IMR-90 (cell line): ENCODE measurements around the gene PGA3.

Source experiments
- BHLHE40 ChIP-seq: fragments of 150-350 bp; IDR thresholded peaks from 2 replicates; pipeline ENCODE4 v1.6.1; 2016; ENCODE audit warnings: mild to moderate bottlenecking, low read depth, low read length
- CEBPB ChIP-seq: IDR thresholded peaks from 2 replicates; pipeline ENCODE4 v1.6.1; 2012; ENCODE audit warnings: low read depth, low read length, improper control_type of control experiment
- CHD1 ChIP-seq: IDR thresholded peaks from 2 replicates; pipeline ENCODE4 v1.6.1; 2012; ENCODE audit warnings: low read depth, low read length, improper control_type of control experiment
- MAFK ChIP-seq: IDR thresholded peaks from 2 replicates; pipeline ENCODE4 v1.6.1; 2012; ENCODE audit warnings: low read depth, low read length, improper control_type of control experiment
- MAZ ChIP-seq: IDR thresholded peaks from 2 replicates; pipeline ENCODE4 v1.6.1; 2012; ENCODE audit warnings: low read depth, mild to moderate bottlenecking, low read length, improper control_type of control experiment, moderate library complexity, borderline replicate concordance
- MXI1 ChIP-seq: IDR thresholded peaks from 2 replicates; pipeline ENCODE4 v1.6.1; 2012; ENCODE audit warnings: low read depth, mild to moderate bottlenecking, low read length, moderate library complexity, borderline replicate concordance
- NFE2L2 ChIP-seq: fragments of 150-350 bp; IDR thresholded peaks from 2 replicates; pipeline ENCODE4 v1.6.1; 2016; ENCODE audit warnings: low read depth, mild to moderate bottlenecking, low read length
- POLR2A ChIP-seq: IDR thresholded peaks from 2 replicates; pipeline ENCODE4 v1.6.1; 2012; ENCODE audit warnings: mild to moderate bottlenecking, low read depth, low read length
- RAD21 ChIP-seq: IDR thresholded peaks from 2 replicates; pipeline ENCODE4 v1.6.1; 2012; ENCODE audit warnings: low read length, improper control_type of control experiment
- RFX5 ChIP-seq: IDR thresholded peaks from 2 replicates; pipeline ENCODE4 v1.8.0; 2012; ENCODE audit warnings: low read depth, mild to moderate bottlenecking, low read length, moderate library complexity
- SMC3 ChIP-seq: fragments of 150-350 bp; IDR thresholded peaks from 2 replicates; pipeline ENCODE4 v1.6.1; 2016; ENCODE audit warnings: low read depth, mild to moderate bottlenecking, antibody characterized with exemption, low read length, moderate library complexity
- TF ChIP-seq, protein P1 (sequence below): conservative IDR thresholded peaks from 2 replicates; pipeline ENCODE4 v1.5.1; 2012; ENCODE audit warnings: mild to moderate bottlenecking, low read depth, low read length, improper control_type of control experiment
- TF ChIP-seq, protein P2 (sequence below): fragments of 150-350 bp; IDR thresholded peaks from 2 replicates; pipeline ENCODE4 v1.6.1; 2016; ENCODE audit warnings: low read depth, mild to moderate bottlenecking, low read length, moderate library complexity, borderline replicate concordance
- TF ChIP-seq, protein P3 (sequence below): fragments of 150-350 bp; IDR thresholded peaks from 2 replicates; pipeline ENCODE4 v1.6.1; 2017; ENCODE audit warnings: mild to moderate bottlenecking, antibody characterized with exemption, low read length, low read depth

DNA sequence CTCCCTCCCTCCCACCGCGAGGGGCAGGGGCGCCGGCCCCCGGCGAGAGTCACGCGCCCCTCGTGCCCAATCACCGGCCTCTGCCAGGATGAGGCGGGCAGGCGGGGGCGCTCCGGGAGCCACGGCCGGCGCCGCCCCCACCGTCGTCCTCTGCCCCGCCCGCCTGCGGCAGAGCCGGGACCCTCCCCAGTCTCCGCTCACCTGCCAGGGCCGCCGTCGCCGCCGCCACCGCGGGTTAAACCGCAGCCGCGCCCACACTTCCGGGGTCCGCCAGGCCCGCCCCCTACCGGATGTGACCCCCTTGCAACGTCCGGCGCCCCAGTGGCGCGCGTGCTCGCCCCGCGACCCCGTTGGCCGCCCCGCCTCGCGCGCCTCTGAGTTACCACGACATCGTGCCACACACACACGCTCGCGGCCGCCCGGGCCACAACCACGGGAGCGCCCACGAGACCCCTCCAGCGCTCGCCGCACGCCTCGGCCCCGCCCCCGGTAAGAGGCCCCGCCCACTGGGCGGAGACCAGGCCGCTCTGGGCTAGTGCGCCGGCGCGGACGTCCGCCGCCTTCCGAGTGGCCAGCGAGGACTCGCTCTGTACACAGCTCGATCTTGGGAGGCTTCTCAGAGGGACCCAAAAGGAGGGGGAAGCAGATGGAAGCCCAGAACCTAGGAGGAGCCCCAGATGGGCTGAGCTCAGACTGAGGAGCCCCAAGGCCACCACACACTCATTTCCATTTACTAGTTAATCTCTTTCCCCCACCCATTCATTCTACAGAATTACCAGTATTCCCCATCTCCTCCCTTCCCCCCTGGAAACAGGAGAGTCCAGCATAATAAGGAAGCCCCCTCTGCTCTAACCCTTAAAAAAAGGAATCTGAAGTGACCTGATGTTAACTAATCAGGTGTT is 41.9 kb upstream of the PGA3 start, which contains the start of gene VPS37C:
- TF ChIP-seq POLR2A = peak; percentile 74
- TF ChIP-seq, protein P1, sequence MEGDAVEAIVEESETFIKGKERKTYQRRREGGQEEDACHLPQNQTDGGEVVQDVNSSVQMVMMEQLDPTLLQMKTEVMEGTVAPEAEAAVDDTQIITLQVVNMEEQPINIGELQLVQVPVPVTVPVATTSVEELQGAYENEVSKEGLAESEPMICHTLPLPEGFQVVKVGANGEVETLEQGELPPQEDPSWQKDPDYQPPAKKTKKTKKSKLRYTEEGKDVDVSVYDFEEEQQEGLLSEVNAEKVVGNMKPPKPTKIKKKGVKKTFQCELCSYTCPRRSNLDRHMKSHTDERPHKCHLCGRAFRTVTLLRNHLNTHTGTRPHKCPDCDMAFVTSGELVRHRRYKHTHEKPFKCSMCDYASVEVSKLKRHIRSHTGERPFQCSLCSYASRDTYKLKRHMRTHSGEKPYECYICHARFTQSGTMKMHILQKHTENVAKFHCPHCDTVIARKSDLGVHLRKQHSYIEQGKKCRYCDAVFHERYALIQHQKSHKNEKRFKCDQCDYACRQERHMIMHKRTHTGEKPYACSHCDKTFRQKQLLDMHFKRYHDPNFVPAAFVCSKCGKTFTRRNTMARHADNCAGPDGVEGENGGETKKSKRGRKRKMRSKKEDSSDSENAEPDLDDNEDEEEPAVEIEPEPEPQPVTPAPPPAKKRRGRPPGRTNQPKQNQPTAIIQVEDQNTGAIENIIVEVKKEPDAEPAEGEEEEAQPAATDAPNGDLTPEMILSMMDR = no peak
- no peak for TF ChIP-seq CEBPB
- TF ChIP-seq SMC3 = no peak
- TF ChIP-seq, protein P2, sequence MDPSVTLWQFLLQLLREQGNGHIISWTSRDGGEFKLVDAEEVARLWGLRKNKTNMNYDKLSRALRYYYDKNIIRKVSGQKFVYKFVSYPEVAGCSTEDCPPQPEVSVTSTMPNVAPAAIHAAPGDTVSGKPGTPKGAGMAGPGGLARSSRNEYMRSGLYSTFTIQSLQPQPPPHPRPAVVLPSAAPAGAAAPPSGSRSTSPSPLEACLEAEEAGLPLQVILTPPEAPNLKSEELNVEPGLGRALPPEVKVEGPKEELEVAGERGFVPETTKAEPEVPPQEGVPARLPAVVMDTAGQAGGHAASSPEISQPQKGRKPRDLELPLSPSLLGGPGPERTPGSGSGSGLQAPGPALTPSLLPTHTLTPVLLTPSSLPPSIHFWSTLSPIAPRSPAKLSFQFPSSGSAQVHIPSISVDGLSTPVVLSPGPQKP = no peak
- no peak for TF ChIP-seq RAD21
- no peak for TF ChIP-seq CHD1
- TF ChIP-seq MXI1 = no peak
- no peak for TF ChIP-seq RFX5
- peak; percentile 71; the same call in 1 of the 2 replicates for TF ChIP-seq BHLHE40
- no peak for TF ChIP-seq NFE2L2
- TF ChIP-seq MAFK = no peak
- peak; percentile 90; the same call in 1 of the 2 replicates for TF ChIP-seq MAZ
- TF ChIP-seq, protein P3, sequence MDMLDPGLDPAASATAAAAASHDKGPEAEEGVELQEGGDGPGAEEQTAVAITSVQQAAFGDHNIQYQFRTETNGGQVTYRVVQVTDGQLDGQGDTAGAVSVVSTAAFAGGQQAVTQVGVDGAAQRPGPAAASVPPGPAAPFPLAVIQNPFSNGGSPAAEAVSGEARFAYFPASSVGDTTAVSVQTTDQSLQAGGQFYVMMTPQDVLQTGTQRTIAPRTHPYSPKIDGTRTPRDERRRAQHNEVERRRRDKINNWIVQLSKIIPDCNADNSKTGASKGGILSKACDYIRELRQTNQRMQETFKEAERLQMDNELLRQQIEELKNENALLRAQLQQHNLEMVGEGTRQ = peak; percentile 95
